ENCODE results near the gene CTH. TPM values are rescaled to one million over a fixed set of nuclear protein-coding genes. Genes with fewer than 3 reads are reported as not detected.
"Not testable (repeated sequence)": the region's sequence is repeated elsewhere in the genome, so short reads cannot be mapped to it uniquely, and the experiment has no call there.

Gene CTH
- total RNA-seq, 1 donor from 2014 or later, result 13.3 TPM

- Mint-ChIP-seq H3K36me3 (ENCODE audit: low read depth) (no peaks in the 10 kb centered on the region), H3K4me3 (no peak overlapping the region), H3K9me3 (no peaks in the 10 kb centered on the region), H3K4me1 (ENCODE audit: low read depth) (no peaks in the 10 kb centered on the region), H3K27me3 (ENCODE audit: insufficient read depth) (peaks cover 7% of the 10 kb centered on the region), H3K27ac (no peak overlapping the region)
- intact Hi-C loops (cut with micrococcal nuclease), result no loop called here
- DNase-seq (ENCODE audit: low spot score), result no peak
Measured at GRCh38 chr1:70468180-70468579, 57.1 kb downstream of the CTH start.

- H3K9me3 Mint-ChIP-seq; H3K36me3 Mint-ChIP-seq (ENCODE audit: low read depth); H3K4me1 Mint-ChIP-seq (ENCODE audit: low read depth); H3K27ac Mint-ChIP-seq; DNase-seq (ENCODE audit: low spot score); H3K27me3 Mint-ChIP-seq (ENCODE audit: insufficient read depth); H3K4me3 Mint-ChIP-seq; intact Hi-C loops (cut with micrococcal nuclease): not testable (repeated sequence)
Measured at GRCh38 chr1:70469184-70469583, 58.1 kb downstream of the CTH start.

DNA sequence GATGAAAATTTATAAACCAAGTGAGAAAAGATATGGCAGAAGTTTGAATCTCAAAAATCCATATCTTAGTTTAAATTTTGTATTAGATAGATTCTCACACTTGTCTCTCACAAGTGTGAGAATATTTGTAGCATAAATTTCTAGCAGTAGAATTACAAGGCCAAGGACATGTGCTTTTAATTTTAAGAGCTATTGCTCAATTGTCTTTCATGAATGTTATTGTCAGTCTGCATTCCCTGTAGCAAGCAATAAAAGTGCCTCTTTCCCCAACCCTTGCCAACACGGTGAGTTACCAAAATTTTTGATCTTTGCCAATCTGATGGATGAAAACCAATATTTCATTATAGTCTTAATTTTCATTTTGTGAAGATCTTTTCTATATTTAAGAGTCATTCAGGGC, 64.0 kb downstream of the CTH start:
- Mint-ChIP-seq H3K9me3 (no peaks in the 10 kb centered on the region), H3K27me3 (ENCODE audit: insufficient read depth) (no peaks in the 10 kb centered on the region), H3K4me1 (ENCODE audit: low read depth) (no peaks in the 10 kb centered on the region), H3K27ac (no peak overlapping the region), H3K4me3 (no peak overlapping the region), H3K36me3 (ENCODE audit: low read depth) (no peaks in the 10 kb centered on the region)
- intact Hi-C loops (cut with micrococcal nuclease), result no loop called here
- no peak for DNase-seq (ENCODE audit: low spot score)

- Mint-ChIP-seq H3K27me3 (ENCODE audit: insufficient read depth) (no peaks in the 10 kb centered on the region), H3K9me3 (no peaks in the 10 kb centered on the region), H3K36me3 (ENCODE audit: low read depth) (no peaks in the 10 kb centered on the region), H3K27ac (no peak overlapping the region), H3K4me1 (ENCODE audit: low read depth) (no peaks in the 10 kb centered on the region), H3K4me3 (no peak overlapping the region)
- intact Hi-C loops (cut with micrococcal nuclease), result no loop called here
- DNase-seq (ENCODE audit: low spot score), result no peak
Measured at GRCh38 chr1:70477090-70477489, 66.0 kb downstream of the CTH start.

- DNase-seq (ENCODE audit: low spot score); H3K4me3 Mint-ChIP-seq; H3K27me3 Mint-ChIP-seq (ENCODE audit: insufficient read depth); H3K4me1 Mint-ChIP-seq (ENCODE audit: low read depth); H3K36me3 Mint-ChIP-seq (ENCODE audit: low read depth); H3K27ac Mint-ChIP-seq; intact Hi-C loops (cut with micrococcal nuclease); H3K9me3 Mint-ChIP-seq: not testable (repeated sequence)
Measured at GRCh38 chr1:70477905-70478304, 66.8 kb downstream of the CTH start.

- H3K36me3 Mint-ChIP-seq (ENCODE audit: low read depth), result no peaks in the 10 kb centered on the region
- intact Hi-C loops (cut with micrococcal nuclease), result no loop called here
- no peak overlapping the region for H3K4me3 Mint-ChIP-seq
- no peaks in the 10 kb centered on the region for H3K9me3 Mint-ChIP-seq
- no peaks in the 10 kb centered on the region for H3K4me1 Mint-ChIP-seq (ENCODE audit: low read depth)
- DNase-seq (ENCODE audit: low spot score), result no peak
- peaks cover 2% of the 10 kb centered on the region for H3K27me3 Mint-ChIP-seq (ENCODE audit: insufficient read depth)
- H3K27ac Mint-ChIP-seq, result no peak overlapping the region
Measured at GRCh38 chr1:70483342-70483741, 72.3 kb downstream of the CTH start.

DNA sequence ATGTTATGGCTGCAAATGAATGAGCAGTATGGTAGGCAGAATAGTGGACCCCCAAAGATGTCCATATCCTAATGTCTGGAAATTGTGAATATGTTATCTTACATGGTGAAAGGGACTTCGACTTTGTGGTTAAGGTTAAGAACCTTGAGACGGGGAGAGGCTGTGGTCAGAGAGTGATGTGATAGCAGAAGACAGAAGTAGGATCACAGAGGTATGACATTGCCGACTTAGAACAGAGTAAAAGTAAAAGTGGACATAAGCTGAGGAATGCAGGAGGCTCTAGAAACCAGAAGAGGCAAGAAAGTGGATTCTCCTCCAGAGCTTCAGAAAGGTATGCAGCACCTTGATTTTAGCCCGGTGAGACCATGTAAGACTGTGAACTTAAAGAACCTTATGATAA, 74.6 kb downstream of the CTH start:
- no peak overlapping the region for H3K27ac Mint-ChIP-seq

GRCh38 chr1:70486676-70487458, 75.8 kb downstream of the CTH start:
- H3K36me3 Mint-ChIP-seq (ENCODE audit: low read depth), result no peaks in the 10 kb centered on the region

More for the DNA sequence above, 74.6 kb downstream of the CTH start:
- no peaks in the 10 kb centered on the region for H3K9me3 Mint-ChIP-seq
- intact Hi-C loops (cut with micrococcal nuclease), result no loop called here
- H3K4me1 Mint-ChIP-seq (ENCODE audit: low read depth), result no peaks in the 10 kb centered on the region
- no peaks in the 10 kb centered on the region for H3K36me3 Mint-ChIP-seq (ENCODE audit: low read depth)
- peaks cover 2% of the 10 kb centered on the region for H3K27me3 Mint-ChIP-seq (ENCODE audit: insufficient read depth)
- H3K4me3 Mint-ChIP-seq, result no peak overlapping the region
- no peak for DNase-seq (ENCODE audit: low spot score)

GRCh38 chr1:70487459-70487815, 76.4 kb downstream of the CTH start:
- Mint-ChIP-seq H3K27me3 (ENCODE audit: insufficient read depth) (peaks cover 13% of the 10 kb centered on the region), H3K4me3 (no peak overlapping the region)

More at GRCh38 chr1:70486676-70487458, 75.8 kb downstream of the CTH start:
- Mint-ChIP-seq H3K4me1 (ENCODE audit: low read depth) (no peaks in the 10 kb centered on the region), H3K27ac (no peak overlapping the region), H3K27me3 (ENCODE audit: insufficient read depth) (peaks cover 11% of the 10 kb centered on the region), H3K4me3 (no peak overlapping the region), H3K9me3 (no peaks in the 10 kb centered on the region)
- DNase-seq (ENCODE audit: low spot score), result no peak
- intact Hi-C loops (cut with micrococcal nuclease), result no loop called here

GRCh38 chr1:70487910-70488665, 77.0 kb downstream of the CTH start:
- H3K9me3 Mint-ChIP-seq, result no peaks in the 10 kb centered on the region
- H3K27ac Mint-ChIP-seq, result no peak overlapping the region
- no peak for DNase-seq (ENCODE audit: low spot score)

More at GRCh38 chr1:70487459-70487815, 76.4 kb downstream of the CTH start:
- H3K9me3 Mint-ChIP-seq, result no peaks in the 10 kb centered on the region
- intact Hi-C loops (cut with micrococcal nuclease), result no loop called here
- H3K36me3 Mint-ChIP-seq (ENCODE audit: low read depth), result no peaks in the 10 kb centered on the region
- DNase-seq (ENCODE audit: low spot score), result no peak
- H3K4me1 Mint-ChIP-seq (ENCODE audit: low read depth), result no peaks in the 10 kb centered on the region
- no peak overlapping the region for H3K27ac Mint-ChIP-seq

More at GRCh38 chr1:70487910-70488665, 77.0 kb downstream of the CTH start:
- peaks cover 15% of the 10 kb centered on the region for H3K27me3 Mint-ChIP-seq (ENCODE audit: insufficient read depth)
- no peaks in the 10 kb centered on the region for H3K36me3 Mint-ChIP-seq (ENCODE audit: low read depth)
- H3K4me3 Mint-ChIP-seq, result no peak overlapping the region
- intact Hi-C loops (cut with micrococcal nuclease), result loop anchor here (1.0 kb wide), 1 partner anchor 355 kb away; no protein-coding TSS in a partner anchor
- no peaks in the 10 kb centered on the region for H3K4me1 Mint-ChIP-seq (ENCODE audit: low read depth)

Other genes with a start within 250 kb of the CTH start
- 22.6 and 23.4 TPM in 2 replicates for gene LRRC40, start 205.7 kb upstream of the CTH start, total RNA-seq
- 199 and 202 TPM in 2 replicates for gene SRSF11, start 189.9 kb upstream of the CTH start, total RNA-seq
- 25.5 and 26.5 TPM in 2 replicates for gene ANKRD13C, start 56.5 kb upstream of the CTH start, total RNA-seq